A673 (cell line): ENCODE measurements around the gene KCNIP2.

Experiments
- EZH2 ChIP-seq: fragments of 200-600 bp; sonication (generic); IDR thresholded peaks from 2 replicates; pipeline ENCODE4 v1.6.1; 2017; ENCODE audit warnings: borderline replicate concordance, low read depth, mild to moderate bottlenecking, mixed read lengths, antibody characterized with exemption, low read length; ENCODE audit not compliant: poor library complexity, severe bottlenecking
- TF ChIP-seq, protein P1 (sequence below): fragments of 300-800, 200-600 bp; sonication (generic); conservative IDR thresholded peaks from 2 replicates; pipeline ENCODE4 v1.5.1; 2017; ENCODE audit warnings: low read depth, mild to moderate bottlenecking, antibody characterized with exemption, low read length, moderate library complexity, mixed read lengths

GRCh38 chr10:101848894-101849351 lies 5.3 kb upstream of the KCNIP2 start:
- TF ChIP-seq, protein P1, sequence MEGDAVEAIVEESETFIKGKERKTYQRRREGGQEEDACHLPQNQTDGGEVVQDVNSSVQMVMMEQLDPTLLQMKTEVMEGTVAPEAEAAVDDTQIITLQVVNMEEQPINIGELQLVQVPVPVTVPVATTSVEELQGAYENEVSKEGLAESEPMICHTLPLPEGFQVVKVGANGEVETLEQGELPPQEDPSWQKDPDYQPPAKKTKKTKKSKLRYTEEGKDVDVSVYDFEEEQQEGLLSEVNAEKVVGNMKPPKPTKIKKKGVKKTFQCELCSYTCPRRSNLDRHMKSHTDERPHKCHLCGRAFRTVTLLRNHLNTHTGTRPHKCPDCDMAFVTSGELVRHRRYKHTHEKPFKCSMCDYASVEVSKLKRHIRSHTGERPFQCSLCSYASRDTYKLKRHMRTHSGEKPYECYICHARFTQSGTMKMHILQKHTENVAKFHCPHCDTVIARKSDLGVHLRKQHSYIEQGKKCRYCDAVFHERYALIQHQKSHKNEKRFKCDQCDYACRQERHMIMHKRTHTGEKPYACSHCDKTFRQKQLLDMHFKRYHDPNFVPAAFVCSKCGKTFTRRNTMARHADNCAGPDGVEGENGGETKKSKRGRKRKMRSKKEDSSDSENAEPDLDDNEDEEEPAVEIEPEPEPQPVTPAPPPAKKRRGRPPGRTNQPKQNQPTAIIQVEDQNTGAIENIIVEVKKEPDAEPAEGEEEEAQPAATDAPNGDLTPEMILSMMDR: no peak
- TF ChIP-seq EZH2: no peak
